Measurements from ENCODE around the gene HNRNPLL. TPM values are rescaled to one million over a fixed set of nuclear protein-coding genes. Genes with fewer than 3 reads are reported as not detected.
A peak's percentile ranks its signal among the peaks of the same experiment; 100 is the strongest.

Gene HNRNPLL
- 79.8 TPM for total RNA-seq (ENCODE audit: unreplicated experiment)
- long read RNA-seq, full-length matches to known transcripts = 15 of 22 reads
- long read RNA-seq, partial matches to known transcripts = 3 of 22 reads
- long read RNA-seq, other reads (novel, unspliced or antisense) = 4 of 22 reads

GRCh38 chr2:38602732-38603401, at the start of gene HNRNPLL:
Gene HNRNPLL, minus strand, starts transcription at chr2:38602928. Its CDS starts 302 bp downstream, at chr2:38602626.
- H3K9me3 Mint-ChIP-seq (ENCODE audit: unreplicated experiment) = peaks cover 22% of the 10 kb centered on the region

GRCh38 chr2:38650717-38651116, 48.0 kb upstream of the HNRNPLL start:
- no peak overlapping the region for H3K27ac Mint-ChIP-seq (ENCODE audit: unreplicated experiment)
- DNase-seq = no peak
- H3K4me1 Mint-ChIP-seq (ENCODE audit: low read depth, unreplicated experiment) = peaks cover 8% of the 10 kb centered on the region
- H3K9me3 Mint-ChIP-seq (ENCODE audit: unreplicated experiment) = no peaks in the 10 kb centered on the region
- no peak for TF ChIP-seq CTCF (IDR thresholded peaks at IDR 0.05; ENCODE audit: partially characterized antibody, unreplicated experiment)
- no peaks in the 10 kb centered on the region for H3K36me3 Mint-ChIP-seq (ENCODE audit: unreplicated experiment)
- no peak overlapping the region for H3K4me3 Mint-ChIP-seq (ENCODE audit: unreplicated experiment)
- H3K27me3 Mint-ChIP-seq (ENCODE audit: unreplicated experiment) = no peaks in the 10 kb centered on the region

More at GRCh38 chr2:38602732-38603401, at the start of gene HNRNPLL:
- Mint-ChIP-seq H3K27ac (ENCODE audit: unreplicated experiment) (peak within 1 kb of the TSS; percentile 99), H3K27me3 (ENCODE audit: unreplicated experiment) (peaks cover 7% of the 10 kb centered on the region), H3K4me3 (ENCODE audit: unreplicated experiment) (peak within 1 kb of the TSS; percentile 89), H3K4me1 (ENCODE audit: low read depth, unreplicated experiment) (peaks cover 34% of the 10 kb centered on the region), H3K36me3 (ENCODE audit: unreplicated experiment) (no peaks in the 10 kb centered on the region)
- DNase-seq = peak; percentile 100
- TF ChIP-seq CTCF (IDR thresholded peaks at IDR 0.05; ENCODE audit: partially characterized antibody, unreplicated experiment) = no peak

GRCh38 chr2:38650012-38650411, 47.3 kb upstream of the HNRNPLL start:
- H3K4me3 Mint-ChIP-seq (ENCODE audit: unreplicated experiment) = no peak overlapping the region
- DNase-seq = no peak
- TF ChIP-seq CTCF (IDR thresholded peaks at IDR 0.05; ENCODE audit: partially characterized antibody, unreplicated experiment) = no peak
- H3K36me3 Mint-ChIP-seq (ENCODE audit: unreplicated experiment) = no peaks in the 10 kb centered on the region
- no peak overlapping the region for H3K27ac Mint-ChIP-seq (ENCODE audit: unreplicated experiment)
- no peaks in the 10 kb centered on the region for H3K9me3 Mint-ChIP-seq (ENCODE audit: unreplicated experiment)
- peaks cover 8% of the 10 kb centered on the region for H3K4me1 Mint-ChIP-seq (ENCODE audit: low read depth, unreplicated experiment)
- H3K27me3 Mint-ChIP-seq (ENCODE audit: unreplicated experiment) = no peaks in the 10 kb centered on the region

- H3K4me1 Mint-ChIP-seq (ENCODE audit: low read depth, unreplicated experiment) = peaks cover 8% of the 10 kb centered on the region
- H3K36me3 Mint-ChIP-seq (ENCODE audit: unreplicated experiment) = no peaks in the 10 kb centered on the region
- no peak for DNase-seq
- no peaks in the 10 kb centered on the region for H3K27me3 Mint-ChIP-seq (ENCODE audit: unreplicated experiment)
- no peak overlapping the region for H3K4me3 Mint-ChIP-seq (ENCODE audit: unreplicated experiment)
- H3K9me3 Mint-ChIP-seq (ENCODE audit: unreplicated experiment) = no peaks in the 10 kb centered on the region
- no peak for TF ChIP-seq CTCF (IDR thresholded peaks at IDR 0.05; ENCODE audit: partially characterized antibody, unreplicated experiment)
- no peak overlapping the region for H3K27ac Mint-ChIP-seq (ENCODE audit: unreplicated experiment)
Observed at GRCh38 chr2:38649176-38649728, 46.5 kb upstream of the HNRNPLL start.
